Measurements from ENCODE around the gene HIBCH. TPM values are rescaled to one million over a fixed set of nuclear protein-coding genes. Genes with fewer than 3 reads are reported as not detected.

Gene HIBCH
- total and polyA plus RNA-seq, 2 of the 13 experiments (the other 11 are each of a cell fraction or from before 2014, with no cell fraction given): 18.8 to 49.5 TPM

- ATAC-seq (no peak), FAIRE-seq (no peak), DNase-seq (ENCODE audit: low spot score) (no peak)
- 95% methylated on average over 2 of the region's 2 CpGs for WGBS (ENCODE audit: low lambda C conversion rate)
- H3K27me3 ChIP-seq (ENCODE audit: control insufficient read depth in 1 of 2, insufficient read depth in 2 of 2, low read length in 2 of 2): no peaks in the 10 kb centered on the region; a peak in 1 of 5 replicates
- H2AFZ ChIP-seq (ENCODE audit: low read length): no peak overlapping the region
- CTCF ChIA-PET (ENCODE audit: low intra/inter-chr PET ratio, low total read pairs): interaction anchor here (2.3 kb wide), 1 partner anchor 226 kb away, joined by 17 read pairs; no protein-coding TSS in a partner anchor
- H4K20me1 ChIP-seq (ENCODE audit: insufficient read depth, low read length): no peaks in the 10 kb centered on the region
- POLR2A ChIA-PET: no interaction called here
- H3K4me2 ChIP-seq (ENCODE audit: low read depth, low read length): no peak overlapping the region
- H3K79me2 ChIP-seq (ENCODE audit: insufficient read depth, low read length): peaks cover 45% of the 10 kb centered on the region
- no peak overlapping the region for H3K9ac ChIP-seq (ENCODE audit: insufficient read depth, low read depth, low read length)
- H3K4me3 ChIP-seq (replicated peaks in 1 of 3; ENCODE audit: insufficient read depth in 1 of 3, low read depth in 2 of 3, low read length in 3 of 3): no peak overlapping the region
- H3K27ac ChIP-seq (ENCODE audit: extremely low read length, insufficient read depth, low read length): no peak overlapping the region
- H3K9me3 ChIP-seq (ENCODE audit: low read length): no peaks in the 10 kb centered on the region
- intact Hi-C loops (cut with micrococcal nuclease; ENCODE audit: unreplicated experiment): loop anchor here (10.0 kb wide), 2 partner anchors 130 to 550 kb away; partner anchors contain the start of gene OSGEPL1
- H3K36me3 ChIP-seq (replicated peaks in 1 of 2; ENCODE audit: control insufficient read depth in 1 of 2, insufficient read depth in 2 of 2, low read length in 2 of 2): peaks cover 0 to 9% of the 10 kb centered on the region in 2 experiments; a peak in 1 of 5 replicates
- H3K4me1 ChIP-seq (ENCODE audit: insufficient read depth, low read length): peaks cover 58% of the 10 kb centered on the region
- no TSS peak for BruUV-seq (replicated peaks)
- in situ Hi-C loops (cut with HindIII; ENCODE audit: extremely low pct_ligation_motif_present, low pct_unique_long_range_greater_than_20kb): loop anchor here (5.0 kb wide), 1 partner anchor 228 kb away; no protein-coding TSS in a partner anchor
- TF ChIP-seq TAF15 (IDR thresholded peaks at IDR 0.05; ENCODE audit: low read depth, low read length, poor library complexity, severe bottlenecking): no peak
- no peak for TF ChIP-seq ZNF512 (CRISPR knock-in tag; IDR thresholded peaks at IDR 0.05)
- no peak for TF ChIP-seq ZNF33B (CRISPR knock-in tag; IDR thresholded peaks at IDR 0.05)
- TF ChIP-seq NFE2L1 (CRISPR knock-in tag; IDR thresholded peaks at IDR 0.05; ENCODE audit: borderline replicate concordance): no peak
- TF ChIP-seq HMG20A (CRISPR knock-in tag; IDR thresholded peaks at IDR 0.05; ENCODE audit: borderline replicate concordance): no peak
- no peak for TF ChIP-seq GMEB2 (CRISPR knock-in tag; IDR thresholded peaks at IDR 0.05; ENCODE audit: low read depth)
- TF ChIP-seq PHF21A (CRISPR knock-in tag; IDR thresholded peaks at IDR 0.05): no peak
- TF ChIP-seq, protein P1, sequence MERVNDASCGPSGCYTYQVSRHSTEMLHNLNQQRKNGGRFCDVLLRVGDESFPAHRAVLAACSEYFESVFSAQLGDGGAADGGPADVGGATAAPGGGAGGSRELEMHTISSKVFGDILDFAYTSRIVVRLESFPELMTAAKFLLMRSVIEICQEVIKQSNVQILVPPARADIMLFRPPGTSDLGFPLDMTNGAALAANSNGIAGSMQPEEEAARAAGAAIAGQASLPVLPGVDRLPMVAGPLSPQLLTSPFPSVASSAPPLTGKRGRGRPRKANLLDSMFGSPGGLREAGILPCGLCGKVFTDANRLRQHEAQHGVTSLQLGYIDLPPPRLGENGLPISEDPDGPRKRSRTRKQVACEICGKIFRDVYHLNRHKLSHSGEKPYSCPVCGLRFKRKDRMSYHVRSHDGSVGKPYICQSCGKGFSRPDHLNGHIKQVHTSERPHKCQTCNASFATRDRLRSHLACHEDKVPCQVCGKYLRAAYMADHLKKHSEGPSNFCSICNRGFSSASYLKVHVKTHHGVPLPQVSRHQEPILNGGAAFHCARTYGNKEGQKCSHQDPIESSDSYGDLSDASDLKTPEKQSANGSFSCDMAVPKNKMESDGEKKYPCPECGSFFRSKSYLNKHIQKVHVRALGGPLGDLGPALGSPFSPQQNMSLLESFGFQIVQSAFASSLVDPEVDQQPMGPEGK (CRISPR knock-in tag; IDR thresholded peaks at IDR 0.05): no peak
- TF ChIP-seq POLR2G (IDR thresholded peaks at IDR 0.05; ENCODE audit: low read depth, low read length): no peak
- TF ChIP-seq, protein P2, sequence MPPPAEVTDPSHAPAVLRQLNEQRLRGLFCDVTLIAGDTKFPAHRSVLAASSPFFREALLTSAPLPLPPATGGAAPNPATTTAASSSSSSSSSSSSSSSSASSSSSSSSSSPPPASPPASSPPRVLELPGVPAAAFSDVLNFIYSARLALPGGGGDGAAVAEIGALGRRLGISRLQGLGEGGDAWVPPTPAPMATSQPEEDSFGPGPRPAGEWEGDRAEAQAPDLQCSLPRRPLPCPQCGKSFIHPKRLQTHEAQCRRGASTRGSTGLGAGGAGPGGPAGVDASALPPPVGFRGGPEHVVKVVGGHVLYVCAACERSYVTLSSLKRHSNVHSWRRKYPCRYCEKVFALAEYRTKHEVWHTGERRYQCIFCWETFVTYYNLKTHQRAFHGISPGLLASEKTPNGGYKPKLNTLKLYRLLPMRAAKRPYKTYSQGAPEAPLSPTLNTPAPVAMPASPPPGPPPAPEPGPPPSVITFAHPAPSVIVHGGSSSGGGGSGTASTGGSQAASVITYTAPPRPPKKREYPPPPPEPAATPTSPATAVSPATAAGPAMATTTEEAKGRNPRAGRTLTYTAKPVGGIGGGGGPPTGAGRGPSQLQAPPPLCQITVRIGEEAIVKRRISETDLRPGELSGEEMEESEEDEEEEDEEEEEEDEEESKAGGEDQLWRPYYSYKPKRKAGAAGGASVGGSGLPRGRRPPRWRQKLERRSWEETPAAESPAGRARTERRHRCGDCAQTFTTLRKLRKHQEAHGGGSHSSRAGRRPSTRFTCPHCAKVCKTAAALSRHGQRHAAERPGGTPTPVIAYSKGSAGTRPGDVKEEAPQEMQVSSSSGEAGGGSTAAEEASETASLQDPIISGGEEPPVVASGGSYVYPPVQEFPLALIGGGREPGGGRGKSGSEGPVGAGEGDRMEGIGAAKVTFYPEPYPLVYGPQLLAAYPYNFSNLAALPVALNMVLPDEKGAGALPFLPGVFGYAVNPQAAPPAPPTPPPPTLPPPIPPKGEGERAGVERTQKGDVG (CRISPR knock-in tag; IDR thresholded peaks at IDR 0.05; ENCODE audit: borderline replicate concordance): no peak
- TF ChIP-seq HNRNPH1 (optimal IDR thresholded peaks at IDR 0.05; ENCODE audit: low read depth, low read length): no peak
- TF ChIP-seq PCBP1 (IDR thresholded peaks at IDR 0.05; ENCODE audit: borderline replicate concordance, low read depth, low read length): no peak
- no peak for TF ChIP-seq SP2 (CRISPR knock-in tag; IDR thresholded peaks at IDR 0.05)
- no peak for TF ChIP-seq HHEX (CRISPR knock-in tag; IDR thresholded peaks at IDR 0.05)
Measured at GRCh38 chr2:190315273-190315672, 4.4 kb downstream of the HIBCH start.
